GM12892 (cell line): ENCODE results near the gene TMEM232. TPM values are rescaled to one million over a fixed set of nuclear protein-coding genes. Genes with fewer than 3 reads are reported as not detected.

ENCODE experiments used
- DNase-seq: peaks from one replicate; pipeline ENCODE4 v3.0.0; 2011; ENCODE audit not compliant: insufficient read length
- FAIRE-seq: peaks from 2 replicates; lab custom pipeline; 2011; peaks lifted over from hg19 to GRCh38; lab: Jason Lieb, UNC
- POLR2A ChIP-seq: IDR thresholded peaks from 2 replicates; pipeline ENCODE4 v1.6.1; 2011; ENCODE audit warnings: low read depth, low read length, control low read depth
- POLR2AphosphoS5 ChIP-seq: IDR thresholded peaks from 2 replicates; pipeline ENCODE4 v1.6.1; 2011; ENCODE audit warnings: low read depth, low read length, control low read depth
- TAF1 ChIP-seq: IDR thresholded peaks from 2 replicates; pipeline ENCODE4 v1.6.1; 2011; ENCODE audit warnings: low read depth, mild to moderate bottlenecking, control low read depth, low read length, borderline replicate concordance
- polyA plus RNA-seq: library from polyadenylated mRNA; unstranded; fragments of >200 nt; gene quantifications from one replicate; pipeline ENCODE4 v1.2.1, GENCODE V29; 2012; ENCODE audit warnings: missing spikeins, inconsistent platforms; ENCODE audit not compliant: missing spikeins

TMEM232 gene
- polyA plus RNA-seq: 2.2 TPM

DNA sequence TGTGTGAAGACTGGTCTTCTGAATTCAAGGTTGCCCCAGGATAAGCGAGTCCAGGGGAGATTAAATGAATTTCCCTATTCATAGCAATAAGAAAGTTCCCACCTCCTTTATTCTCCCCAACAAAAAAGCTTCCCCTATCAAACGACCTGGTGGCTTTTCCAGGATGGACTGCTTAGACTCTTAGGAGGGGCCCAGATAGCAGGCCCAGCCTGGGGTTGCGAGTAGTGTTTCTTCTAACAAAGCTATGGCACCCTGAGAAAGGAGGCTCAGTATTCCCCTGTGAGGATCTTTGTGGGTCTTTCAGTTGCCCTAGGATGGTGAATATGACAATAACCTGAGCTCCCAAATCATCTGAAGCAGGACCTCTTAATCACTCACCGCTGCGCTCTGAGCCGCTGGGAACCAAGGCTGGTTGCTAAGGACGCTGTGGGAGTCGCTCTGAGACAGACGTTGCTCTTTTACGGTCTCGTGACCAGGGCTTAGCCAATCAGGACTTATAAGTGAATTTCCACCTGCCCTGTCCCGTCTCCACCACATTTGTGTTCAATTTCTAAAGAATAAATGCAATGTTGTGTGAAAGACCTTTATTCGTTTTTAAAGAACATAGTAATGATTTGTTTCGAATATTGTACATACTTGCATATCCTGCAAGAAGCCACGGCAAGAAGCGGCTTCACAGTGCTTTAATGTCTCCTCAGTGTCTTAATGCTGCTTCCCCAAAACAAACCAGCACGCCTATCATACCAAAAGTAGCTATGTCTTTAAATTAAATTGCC lies at the start of gene TMEM232:
TSS of gene TMEM232 (minus strand) at position 423 of the 776 bp plus-strand sequence. CDS start 59,319 bp downstream, outside the sequence.
- DNase-seq (no peak), FAIRE-seq (peak; percentile 80)
- TF ChIP-seq POLR2A (no peak), POLR2AphosphoS5 (no peak), TAF1 (no peak)

DNA sequence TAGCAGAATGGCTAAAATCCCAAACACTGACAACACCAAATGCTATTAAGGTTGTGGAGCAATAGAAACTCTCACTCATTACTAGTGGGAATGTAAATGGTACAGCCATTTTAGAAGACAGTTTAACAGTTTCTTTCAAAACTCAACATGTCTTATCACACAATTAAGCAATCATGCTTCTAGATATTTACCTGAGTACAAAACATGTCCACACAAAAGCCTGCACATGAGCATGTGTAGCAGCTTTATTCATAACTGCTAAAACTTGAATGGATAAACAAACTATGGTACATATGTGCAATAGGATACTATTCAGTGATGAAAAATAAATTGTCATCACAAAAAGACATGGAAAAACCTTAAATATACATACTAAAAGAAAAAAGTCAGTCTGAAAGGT lies 43.8 kb upstream of the TMEM232 start:
- FAIRE-seq: no peak
- no peak for DNase-seq
- no peak for TF ChIP-seq POLR2AphosphoS5
- no peak for TF ChIP-seq POLR2A
- TF ChIP-seq TAF1: no peak

DNA sequence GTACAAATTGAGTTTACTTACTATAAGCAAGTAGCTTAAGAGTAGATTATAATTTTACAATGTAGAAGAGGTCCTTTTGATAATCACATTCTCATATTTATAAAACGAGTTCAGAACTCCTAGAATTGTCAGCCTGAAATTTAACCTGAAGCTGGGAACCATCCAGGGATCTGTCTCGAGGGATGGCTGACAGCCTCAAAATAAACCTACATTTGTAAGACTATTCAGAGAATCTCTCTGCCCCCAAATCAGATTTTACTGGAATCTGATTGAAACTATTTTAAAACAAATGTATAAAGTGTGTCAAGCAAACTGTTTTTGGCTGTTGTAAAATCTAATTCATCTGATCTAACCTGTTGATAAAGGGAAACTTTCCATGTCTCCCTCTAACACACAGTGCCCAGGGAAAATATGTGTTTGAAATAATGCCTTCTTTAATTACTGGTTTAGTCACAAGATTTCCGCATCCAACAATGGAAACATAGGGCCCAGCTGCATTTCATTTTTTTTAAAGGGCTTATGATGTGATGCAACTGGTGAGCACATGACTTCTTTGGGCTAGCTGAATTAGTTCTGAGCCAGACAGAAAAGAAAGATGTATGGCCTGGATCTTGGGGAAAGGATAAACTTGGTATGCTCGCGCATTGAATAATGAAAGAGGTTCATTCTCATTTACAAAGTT lies 42.7 kb upstream of the TMEM232 start:
- DNase-seq (no peak), FAIRE-seq (no peak)
- no peak for TF ChIP-seq POLR2AphosphoS5
- TF ChIP-seq POLR2A: no peak
- no peak for TF ChIP-seq TAF1

DNA sequence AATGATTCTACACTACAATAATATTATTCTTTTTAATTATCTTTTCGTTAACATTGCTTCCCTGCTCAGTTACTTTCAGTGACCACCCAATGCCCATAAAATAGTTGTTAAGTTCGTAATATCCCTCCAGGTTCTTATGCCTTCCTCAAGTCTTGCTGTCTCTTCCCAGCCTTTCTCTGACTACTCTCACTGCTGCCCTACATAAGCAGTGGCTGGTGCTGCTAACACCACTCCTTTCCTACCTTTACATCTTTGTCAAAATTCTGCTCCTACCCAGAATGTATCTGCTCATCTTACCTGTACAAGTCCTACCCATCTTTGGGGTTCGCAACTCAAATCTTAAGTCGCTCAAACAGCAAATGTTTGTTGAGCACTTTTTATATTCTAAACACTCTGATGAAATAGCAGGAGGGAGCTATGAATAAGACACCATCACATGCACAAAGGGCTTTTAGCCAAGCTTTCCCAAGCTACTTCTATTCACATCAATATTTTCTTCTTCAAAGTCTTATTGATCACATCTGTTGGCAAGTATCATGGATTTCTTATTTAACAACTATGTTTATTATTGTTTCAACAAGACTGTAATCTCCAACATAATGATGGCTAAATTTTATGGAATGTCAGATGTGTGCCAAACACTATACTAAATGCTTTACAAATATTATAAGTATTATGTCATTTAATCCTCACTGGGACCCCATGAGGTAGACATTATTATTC lies 41.8 kb upstream of the TMEM232 start:
- TF ChIP-seq POLR2A (no peak), POLR2AphosphoS5 (no peak), TAF1 (no peak)
- FAIRE-seq: no peak
- no peak for DNase-seq

DNA sequence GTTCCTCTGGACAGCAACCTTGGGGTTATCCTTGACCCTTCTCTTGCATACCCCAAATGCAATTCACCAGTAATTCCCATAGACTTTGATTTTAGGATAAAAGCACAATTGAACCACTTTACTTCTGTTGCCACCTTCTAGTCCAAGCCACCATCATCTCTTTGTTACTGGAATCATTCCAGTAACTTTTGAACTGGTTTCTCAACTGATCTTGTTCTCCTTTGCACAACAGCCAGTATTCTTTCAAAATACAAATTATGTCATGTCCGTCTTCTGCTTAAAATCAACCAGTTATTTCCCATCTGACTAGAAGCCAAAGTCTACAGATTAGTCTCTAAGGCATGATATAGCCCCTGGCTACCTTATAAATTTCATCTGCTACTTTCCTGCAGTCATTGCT lies 33.7 kb upstream of the TMEM232 start:
- TF ChIP-seq POLR2A (no peak), POLR2AphosphoS5 (no peak), TAF1 (no peak)
- no peak for FAIRE-seq
- DNase-seq: no peak

DNA sequence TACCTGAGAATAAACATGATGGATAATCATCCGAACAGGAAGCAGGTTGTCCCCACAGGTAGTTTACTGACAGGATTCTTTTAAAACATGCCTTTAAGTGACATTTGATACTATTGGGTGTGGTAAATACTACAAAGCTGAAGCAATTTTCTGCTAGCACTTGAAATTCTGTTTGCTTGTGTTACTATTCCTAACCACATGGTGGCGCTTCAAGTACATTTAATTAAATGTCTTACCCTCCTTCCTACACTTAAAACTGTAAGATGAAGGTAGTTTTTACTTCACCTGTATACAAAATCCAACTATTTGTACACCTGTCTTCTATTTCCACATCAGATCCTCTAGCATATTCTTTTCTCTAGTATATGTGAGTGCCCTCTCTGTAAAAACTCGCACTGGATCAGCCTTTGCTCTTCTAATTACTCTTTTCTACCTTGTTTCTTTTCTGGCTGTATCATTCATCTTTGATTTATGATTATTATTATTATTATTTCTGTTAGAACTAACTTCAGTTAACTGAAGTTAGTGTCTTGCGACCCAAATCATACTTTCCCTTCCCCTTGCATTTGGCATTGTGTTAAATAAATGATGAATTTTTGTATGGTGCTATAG lies 30.8 kb upstream of the TMEM232 start:
- peak; percentile 82 for FAIRE-seq
- no peak for DNase-seq
- TF ChIP-seq POLR2A: no peak
- TF ChIP-seq POLR2AphosphoS5: no peak
- no peak for TF ChIP-seq TAF1

DNA sequence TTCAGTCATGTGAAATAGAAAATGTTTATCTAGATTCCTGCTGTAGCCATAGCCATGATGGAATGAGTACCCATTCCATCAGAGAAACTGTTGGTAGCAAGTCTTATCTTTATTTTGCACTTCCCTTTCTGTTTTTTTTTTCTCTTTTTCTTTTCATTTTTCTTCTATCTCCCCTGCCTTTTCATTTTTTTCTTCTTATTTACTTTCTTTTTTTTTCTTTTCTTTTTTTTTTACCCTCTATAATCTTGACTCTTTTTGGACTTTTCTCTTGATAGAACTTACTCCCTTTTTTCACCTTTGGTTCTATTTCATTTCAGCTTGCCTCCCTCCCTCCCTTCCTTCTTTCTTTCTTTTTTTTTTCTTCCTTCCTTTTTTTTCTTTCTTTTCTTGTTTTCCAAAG lies 27.7 kb upstream of the TMEM232 start:
- no peak for TF ChIP-seq POLR2A
- TF ChIP-seq TAF1: no peak
- no peak for TF ChIP-seq POLR2AphosphoS5
- DNase-seq (no peak), FAIRE-seq (no peak)

DNA sequence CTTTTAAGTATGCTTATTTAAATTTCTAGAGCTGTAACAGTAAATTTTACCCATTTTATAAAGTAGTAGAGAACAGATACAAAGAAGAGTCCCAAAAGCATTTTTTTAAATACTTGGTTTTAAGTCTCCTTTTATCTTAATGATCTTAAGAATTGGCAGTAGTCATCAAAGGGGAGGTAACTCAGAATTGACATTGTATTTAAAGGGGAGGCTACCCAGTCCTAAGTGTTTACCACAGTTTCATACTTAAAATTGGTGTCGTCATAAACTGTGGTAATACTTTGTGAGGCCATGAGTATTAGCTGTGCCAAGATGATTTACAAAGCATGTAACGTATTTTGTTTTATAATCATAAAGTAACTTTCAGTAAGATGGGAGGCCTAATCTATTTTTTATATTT lies 27.1 kb upstream of the TMEM232 start:
- TF ChIP-seq TAF1 (no peak), POLR2AphosphoS5 (no peak), POLR2A (no peak)
- no peak for DNase-seq
- FAIRE-seq: no peak

DNA sequence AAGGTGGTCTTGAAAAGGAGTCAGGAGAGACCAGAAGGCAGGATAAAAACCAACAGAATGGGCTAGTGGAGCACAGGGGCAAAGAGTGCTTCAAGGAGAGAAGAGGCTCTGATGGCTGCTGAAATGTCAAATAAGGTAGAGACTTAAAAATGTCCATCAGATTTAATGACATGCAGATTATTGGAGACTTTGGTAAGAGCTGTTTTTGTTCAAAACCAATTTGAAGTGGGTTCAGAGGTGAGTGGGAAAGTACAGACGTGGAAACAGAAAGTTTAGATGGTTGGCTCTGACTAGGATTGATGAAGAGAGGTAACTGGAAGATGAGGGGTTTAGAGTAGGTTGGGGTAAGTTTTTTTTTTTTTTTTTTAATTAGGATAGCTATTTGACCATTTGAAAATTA lies 26.5 kb upstream of the TMEM232 start:
- TF ChIP-seq POLR2A (no peak), POLR2AphosphoS5 (no peak), TAF1 (no peak)
- no peak for DNase-seq
- no peak for FAIRE-seq

DNA sequence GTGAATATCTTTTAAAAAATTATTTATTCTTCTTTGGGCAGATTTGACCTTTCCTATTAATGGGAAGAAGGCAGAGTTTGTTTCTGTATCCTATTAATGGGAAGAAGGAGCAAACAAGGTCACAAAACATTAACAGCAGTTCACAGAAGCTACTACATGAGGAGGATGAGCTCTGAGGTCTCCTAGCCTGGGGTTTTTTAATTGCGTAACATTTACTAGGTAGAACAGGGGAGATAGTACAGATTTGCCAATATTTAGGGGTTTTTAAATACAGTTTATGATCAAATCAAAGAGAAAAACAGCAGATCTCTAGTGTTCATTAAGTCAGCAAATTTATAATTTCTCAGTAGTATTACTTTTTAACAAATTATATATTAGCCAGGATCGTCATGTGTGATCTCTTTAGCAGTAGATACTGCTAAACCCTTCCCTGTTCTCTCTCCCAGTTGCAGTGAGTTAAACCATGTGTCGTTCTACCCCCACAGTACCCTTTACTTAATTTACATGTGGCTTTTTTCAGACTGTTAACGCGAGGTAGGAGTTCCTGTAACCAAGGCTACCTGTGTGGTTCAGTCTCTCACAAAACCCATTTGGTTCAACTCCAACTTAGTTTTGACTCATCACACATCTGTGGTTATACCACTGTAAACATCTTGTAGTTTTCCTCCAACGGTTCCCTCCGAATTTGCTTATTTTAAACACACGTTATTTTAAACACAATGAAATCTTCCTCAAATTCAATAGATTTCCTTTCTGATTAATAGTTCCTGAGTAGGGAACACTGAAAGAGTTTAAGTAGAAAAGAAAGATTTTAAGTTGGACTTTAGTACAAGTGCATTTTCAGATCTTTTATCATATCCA lies 25.7 kb upstream of the TMEM232 start:
- FAIRE-seq (peak; percentile 100), DNase-seq (peak; percentile 23)

More for the DNA sequence above, 25.7 kb upstream of the TMEM232 start:
- TF ChIP-seq TAF1 (no peak), POLR2A (peak; percentile 47), POLR2AphosphoS5 (0 out of 2 replicates have a peak, but pooled peaks have one; percentile 22)
